Activated effector memory CD4-positive, alpha-beta T cell treated with anti-CD3 and anti-CD28 coated beads, Interleukin-2, amount 50 U/mL, for 16 hours (primary cell): ENCODE results near the gene TRIM66.
A peak's percentile ranks its signal among the peaks of the same experiment; 100 is the strongest.

ENCODE experiments used
- DNase-seq: peaks from one replicate; pipeline ENCODE4 v3.0.0-alpha.2; 2020

TRIM66 gene

DNA sequence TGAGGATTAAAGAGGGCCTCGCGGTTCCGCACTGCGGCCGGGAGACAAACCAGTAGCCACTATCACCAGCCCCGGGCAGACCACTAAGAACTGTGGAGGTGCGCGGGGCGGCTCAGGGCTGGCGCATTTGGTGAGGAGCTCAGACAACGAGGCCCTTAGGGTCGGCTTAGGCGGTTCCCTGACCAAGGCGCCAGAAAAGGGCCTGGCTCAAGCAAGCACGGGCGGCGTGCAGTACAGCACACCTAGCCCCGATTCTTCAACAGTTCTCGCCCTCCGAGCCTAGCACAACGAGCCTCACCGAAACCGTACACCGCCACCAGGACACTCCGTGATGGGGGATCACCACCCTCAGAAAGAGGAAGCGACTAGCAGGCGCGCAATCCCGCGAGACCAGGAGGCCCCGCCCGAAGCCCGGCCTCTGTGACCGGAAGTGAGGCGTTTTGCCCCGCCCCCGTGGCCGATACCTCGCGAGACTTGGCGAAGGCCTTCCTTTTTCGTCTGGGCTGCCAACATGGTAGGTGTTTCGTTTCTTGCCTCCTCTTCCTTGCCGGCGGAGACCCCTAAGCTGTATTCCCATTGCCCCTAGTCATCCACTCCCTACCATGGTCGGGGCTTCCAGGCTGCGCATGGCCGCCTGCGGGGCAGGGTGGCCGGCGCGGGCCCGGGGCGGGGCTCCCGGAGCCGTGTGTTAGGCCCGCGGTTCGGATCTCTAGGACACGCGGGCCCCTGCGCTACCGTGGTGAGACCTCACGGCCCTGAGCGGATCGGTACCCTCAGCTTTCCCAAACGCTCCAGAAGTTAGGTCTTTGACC lies at the start of gene TRIM66, which contains the start of gene RPL27A:
Gene TRIM66 (minus strand): TSS at position 363 of the 812 bp plus-strand sequence. CDS start 10,391 bp downstream, outside the sequence.
Gene RPL27A (plus strand): TSS at position 490 of the 812 bp plus-strand sequence. CDS start 22 bp downstream, at position 512.
- peak; percentile 100 for DNase-seq

DNA sequence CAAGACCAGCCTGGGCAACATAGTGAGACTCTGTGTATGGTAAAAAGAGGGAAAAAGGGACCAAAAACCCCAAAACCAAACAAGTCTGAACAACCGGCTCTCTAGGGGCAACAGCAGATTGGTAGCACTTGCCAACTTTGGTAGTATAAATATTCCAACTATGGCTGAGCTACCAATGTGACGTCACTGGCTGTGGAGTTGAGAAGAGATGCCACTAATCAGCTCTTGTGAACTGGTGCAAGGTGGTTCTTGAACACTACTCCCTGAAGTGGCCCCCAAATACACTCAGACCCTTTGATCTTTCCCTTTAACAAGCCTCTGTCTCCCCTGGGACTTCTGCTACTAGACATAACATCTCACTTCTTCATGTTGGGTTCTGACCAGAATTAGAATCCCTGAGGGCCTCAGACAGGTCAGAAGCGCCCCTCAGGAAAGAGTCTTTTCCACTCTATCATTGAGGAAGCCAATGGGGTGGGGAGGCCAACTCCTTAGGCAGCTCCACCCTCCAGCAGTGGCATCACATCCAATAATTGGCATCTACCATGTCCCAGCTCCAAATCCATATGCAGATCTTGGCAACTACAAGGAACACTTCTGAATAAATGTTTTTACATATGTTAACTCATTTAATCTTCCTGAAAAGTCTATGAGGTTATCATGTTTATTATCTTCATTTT lies 49.3 kb upstream of the TRIM66 start:
- no peak for DNase-seq

DNA sequence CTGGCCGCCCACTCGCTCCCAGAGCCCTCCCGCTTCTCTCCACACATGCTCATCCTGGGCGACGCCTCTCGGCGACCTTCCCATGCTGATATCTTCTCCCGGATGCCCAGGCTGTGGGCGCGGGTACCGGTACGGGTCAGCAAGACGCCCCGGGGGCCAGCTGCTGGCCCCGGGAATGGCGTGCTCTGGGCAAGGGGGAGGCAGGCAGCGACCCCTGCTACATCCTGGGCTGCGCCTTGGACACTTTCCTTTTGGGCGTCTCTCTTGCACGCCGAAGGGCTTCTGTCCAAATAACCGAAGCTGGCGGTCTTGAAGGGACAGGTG lies 48.2 kb upstream of the TRIM66 start:
- DNase-seq = no peak

GRCh38 chr11:8729837-8730696 lies 47.6 kb upstream of the TRIM66 start:
- DNase-seq = no peak

DNA sequence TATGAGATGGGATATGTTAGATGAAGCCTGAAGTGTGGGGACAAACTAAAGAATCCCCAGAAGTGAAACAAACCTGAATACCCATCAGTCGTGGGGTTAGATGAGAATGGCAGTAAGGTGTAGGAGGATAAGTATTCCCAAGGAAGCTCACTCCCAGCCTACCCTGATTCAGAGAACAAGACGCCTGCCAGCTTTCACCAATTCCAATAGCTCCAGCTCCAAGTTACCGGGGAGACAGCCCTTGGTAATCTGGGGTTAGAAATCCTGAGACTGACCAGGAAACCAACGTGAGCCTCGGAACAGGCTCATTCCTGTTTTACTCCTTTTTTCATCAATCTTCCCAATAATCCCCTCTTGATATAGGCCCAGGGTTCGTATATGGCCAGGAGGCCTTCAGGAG lies 46.6 kb upstream of the TRIM66 start:
- no peak for DNase-seq

DNA sequence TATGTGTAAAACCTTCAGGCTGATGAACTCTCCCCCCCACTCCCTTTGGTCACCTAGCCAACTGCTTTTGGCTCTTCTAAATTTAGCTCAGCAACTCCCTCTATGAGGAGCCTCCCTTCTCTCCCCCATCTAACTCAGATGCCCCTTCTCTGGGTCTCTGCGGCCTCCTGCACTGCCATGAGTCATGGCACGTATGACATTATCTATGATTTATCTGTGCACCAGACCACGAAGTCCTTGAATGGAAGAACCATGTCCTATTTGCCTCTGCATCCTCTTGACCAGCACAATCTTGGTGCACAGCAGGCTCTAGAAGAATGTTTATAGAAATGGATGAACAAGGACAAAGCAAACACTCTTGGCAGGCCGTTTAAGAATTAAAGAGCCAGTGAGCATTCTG lies 46.1 kb upstream of the TRIM66 start:
- no peak for DNase-seq

DNA sequence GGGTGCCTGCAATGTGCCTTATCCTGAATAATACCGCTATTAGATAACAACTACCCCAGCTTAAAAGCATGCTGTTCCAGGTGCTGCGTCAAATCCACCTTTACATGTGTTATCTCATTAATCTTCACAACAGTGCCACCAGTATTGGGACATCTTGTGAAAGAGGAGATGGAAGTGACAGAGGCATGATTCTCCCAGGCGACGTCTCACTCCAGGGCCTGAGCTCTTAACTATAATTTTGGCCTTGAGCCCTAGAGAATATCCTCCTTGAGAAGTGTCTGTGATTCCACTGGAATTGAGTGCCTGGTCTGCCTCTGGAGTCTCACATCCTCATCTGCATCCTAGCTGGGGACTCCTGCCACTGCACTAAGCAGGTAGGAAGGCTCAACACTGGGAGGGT lies 43.9 kb upstream of the TRIM66 start:
- DNase-seq = no peak

- no peak for DNase-seq
Observed at GRCh38 chr11:8724682-8725081, 42.2 kb upstream of the TRIM66 start.

GRCh38 chr11:8723711-8724110 lies 41.2 kb upstream of the TRIM66 start:
- no peak for DNase-seq

DNA sequence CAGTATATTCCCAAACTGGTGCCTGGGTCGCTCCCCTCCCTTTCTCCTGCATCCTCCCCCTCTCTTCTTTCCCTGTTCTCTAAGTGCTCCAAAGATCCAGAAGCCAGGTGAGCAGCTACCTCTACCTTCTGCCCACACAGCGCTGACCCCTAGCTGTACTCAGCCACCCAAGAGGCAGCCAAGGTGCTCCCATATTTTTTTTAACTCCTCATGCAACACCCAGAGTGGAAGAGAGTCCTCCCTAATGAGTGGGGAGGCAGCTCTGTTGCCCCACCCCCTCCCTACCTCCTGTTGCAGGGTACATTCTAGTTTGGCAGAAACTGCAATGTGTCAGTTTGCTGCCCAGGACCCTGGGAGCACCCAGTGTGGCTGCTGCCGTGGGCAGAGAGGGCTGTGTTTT lies 40.3 kb upstream of the TRIM66 start:
- DNase-seq = no peak

GRCh38 chr11:8721609-8722500 lies 39.4 kb upstream of the TRIM66 start:
- DNase-seq = no peak

- DNase-seq = no peak
Observed at GRCh38 chr11:8720868-8721608, 38.6 kb upstream of the TRIM66 start.

GRCh38 chr11:8720352-8720751 lies 37.9 kb upstream of the TRIM66 start:
- no peak for DNase-seq

- no peak for DNase-seq
Observed at GRCh38 chr11:8719721-8720120, 37.3 kb upstream of the TRIM66 start.

DNA sequence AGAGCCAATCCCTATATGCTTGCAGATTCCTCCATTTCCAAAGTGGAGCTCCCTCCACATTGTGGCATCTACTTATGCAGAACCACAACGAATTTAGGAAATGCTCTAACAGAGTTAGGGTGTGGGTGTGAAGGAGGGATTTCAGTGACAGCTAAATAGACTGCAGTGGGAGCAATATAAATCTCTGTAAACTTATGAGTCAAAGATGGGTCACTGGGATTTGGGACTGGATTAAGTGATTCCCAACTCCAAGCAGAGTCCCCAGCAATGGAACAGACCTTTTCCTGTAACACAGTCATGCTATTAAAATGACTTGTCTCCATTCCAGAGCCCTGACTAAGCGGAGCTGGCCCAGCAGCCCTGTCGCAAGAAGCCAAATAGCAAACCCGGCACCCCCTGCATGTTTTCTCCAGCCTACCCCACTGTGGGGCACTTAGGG lies 36.8 kb upstream of the TRIM66 start:
- DNase-seq = no peak

- DNase-seq = no peak
Observed at GRCh38 chr11:8717876-8718753, 35.6 kb upstream of the TRIM66 start.

DNA sequence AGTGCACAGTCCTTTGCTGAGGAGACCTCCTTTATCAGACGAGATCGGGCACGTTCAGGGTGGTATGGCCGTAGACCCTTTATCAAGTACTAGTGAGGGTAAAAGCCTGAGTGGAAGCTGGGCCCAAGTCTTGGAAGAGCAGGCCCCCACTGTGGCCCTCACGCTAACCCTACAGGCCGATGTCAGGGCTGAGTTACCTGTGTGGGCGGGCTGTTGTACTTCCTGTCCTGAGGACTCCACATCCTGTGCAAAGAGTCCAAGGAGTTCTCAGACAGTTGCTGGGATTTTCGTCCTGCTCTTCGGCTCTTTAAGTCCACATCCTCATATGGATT lies 35.0 kb upstream of the TRIM66 start:
- DNase-seq = no peak

DNA sequence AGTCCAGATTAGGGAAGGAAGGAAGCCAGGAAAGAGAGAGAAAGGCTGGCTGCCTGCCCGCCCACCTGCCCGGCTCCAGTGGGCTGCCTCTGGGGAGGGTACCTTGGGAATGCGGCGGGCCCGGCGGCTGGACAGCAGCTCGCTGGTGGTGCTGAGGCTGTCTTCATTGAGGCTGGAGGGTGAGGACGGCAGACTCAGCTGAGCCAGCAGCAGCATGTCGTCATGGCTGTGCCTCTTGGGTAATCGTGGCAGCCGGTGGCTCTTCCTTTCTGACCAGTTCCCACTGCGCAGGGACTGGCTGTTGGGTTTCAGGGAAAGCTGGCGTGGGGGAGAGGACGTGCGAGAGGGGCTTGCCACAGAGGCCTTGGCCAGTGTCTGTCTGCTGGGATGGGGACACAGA lies 33.0 kb upstream of the TRIM66 start:
- DNase-seq = no peak

DNA sequence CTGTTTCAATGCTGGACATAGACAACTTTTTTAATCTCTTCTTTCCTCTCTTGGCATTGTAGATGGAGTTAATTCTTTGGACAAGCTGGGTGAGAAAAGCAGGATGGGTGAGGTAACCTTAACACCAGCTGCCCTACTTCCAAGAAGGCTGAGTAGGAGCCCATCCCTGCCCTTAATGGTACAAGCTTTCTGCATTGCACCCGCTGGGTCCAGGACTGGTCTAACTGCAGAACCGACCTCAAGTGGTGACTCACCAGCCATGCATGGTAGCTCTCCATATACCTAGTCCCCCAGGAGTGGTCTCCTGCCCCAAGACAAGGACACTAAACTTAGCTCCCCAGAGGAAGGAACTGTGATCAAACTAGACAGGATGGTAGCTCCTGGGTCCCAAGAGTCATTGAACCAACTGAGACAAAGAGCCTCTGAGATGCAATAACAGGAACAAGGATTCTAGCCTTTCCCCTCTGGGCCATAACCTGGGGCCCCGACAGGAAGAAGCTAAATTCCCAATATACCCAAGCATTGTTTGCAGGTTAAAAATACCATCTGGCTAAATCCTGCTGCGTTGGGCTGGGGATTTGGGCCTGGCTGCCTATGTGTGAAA lies 32.3 kb upstream of the TRIM66 start:
- no peak for DNase-seq

GRCh38 chr11:8713760-8714454 lies 31.4 kb upstream of the TRIM66 start:
- DNase-seq = no peak
